Stimulated activated CD4-positive, alpha-beta T cell treated with anti-CD3 and anti-CD28 coated beads, TNF-alpha, amount 100 ng/mL, for 24 hours (primary cell): ENCODE data around the gene HLA-B.

Experiments used
- DNase-seq, 3 experiments: peaks; one replicate each; pipeline ENCODE4 v3.0.0-alpha.2; 2020; ENCODE audit warnings: low read depth in 3 of 3

The HLA-B gene

DNA sequence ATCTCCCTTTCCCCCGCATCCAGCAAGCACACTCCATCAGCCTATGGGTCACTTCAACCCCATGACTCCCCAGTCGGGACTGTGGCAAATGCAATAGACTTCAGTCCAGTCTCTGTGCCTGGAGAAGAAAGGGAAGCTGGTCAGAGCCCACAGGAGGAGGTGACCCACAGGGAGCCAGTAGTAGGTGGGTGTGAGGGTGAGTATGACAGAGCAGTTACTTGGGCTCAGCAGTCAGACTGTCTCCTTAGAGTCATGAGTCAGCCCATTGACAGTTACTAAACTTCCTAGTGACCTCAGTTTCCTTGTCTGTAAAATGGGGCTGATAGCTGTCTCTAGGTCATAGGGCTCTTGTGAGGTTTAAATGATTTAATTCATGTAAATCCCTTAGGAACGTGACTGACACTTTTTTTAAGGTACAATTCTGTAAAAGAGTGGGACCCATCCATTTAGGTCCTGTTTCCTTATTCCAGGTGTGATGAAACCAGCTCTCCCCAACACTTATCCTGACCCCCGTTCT lies 51.2 kb downstream of the HLA-B start:
- DNase-seq = no peak

DNA sequence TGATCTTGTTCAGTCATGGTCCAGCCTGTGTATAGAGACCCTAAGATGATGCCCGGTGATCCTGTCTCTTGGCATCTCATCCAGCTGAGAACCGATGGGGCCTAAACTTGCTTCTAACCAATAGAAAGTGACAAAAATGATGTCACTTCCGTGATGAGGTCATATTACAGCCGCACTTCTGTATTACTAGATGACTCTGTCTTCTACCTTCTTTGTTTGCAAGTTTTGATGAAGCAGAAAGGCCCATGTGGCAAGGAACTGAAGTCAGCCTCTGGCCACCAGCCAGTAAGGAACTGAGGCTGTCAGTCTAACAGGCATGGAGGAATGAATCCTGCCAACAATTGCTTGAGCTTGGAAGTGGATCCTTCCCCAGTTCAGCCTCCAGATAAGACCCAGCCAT lies 52.3 kb downstream of the HLA-B start:
- no peak for DNase-seq
